ENCODE data around the gene TSPAN18.

The TSPAN18 gene

DNA sequence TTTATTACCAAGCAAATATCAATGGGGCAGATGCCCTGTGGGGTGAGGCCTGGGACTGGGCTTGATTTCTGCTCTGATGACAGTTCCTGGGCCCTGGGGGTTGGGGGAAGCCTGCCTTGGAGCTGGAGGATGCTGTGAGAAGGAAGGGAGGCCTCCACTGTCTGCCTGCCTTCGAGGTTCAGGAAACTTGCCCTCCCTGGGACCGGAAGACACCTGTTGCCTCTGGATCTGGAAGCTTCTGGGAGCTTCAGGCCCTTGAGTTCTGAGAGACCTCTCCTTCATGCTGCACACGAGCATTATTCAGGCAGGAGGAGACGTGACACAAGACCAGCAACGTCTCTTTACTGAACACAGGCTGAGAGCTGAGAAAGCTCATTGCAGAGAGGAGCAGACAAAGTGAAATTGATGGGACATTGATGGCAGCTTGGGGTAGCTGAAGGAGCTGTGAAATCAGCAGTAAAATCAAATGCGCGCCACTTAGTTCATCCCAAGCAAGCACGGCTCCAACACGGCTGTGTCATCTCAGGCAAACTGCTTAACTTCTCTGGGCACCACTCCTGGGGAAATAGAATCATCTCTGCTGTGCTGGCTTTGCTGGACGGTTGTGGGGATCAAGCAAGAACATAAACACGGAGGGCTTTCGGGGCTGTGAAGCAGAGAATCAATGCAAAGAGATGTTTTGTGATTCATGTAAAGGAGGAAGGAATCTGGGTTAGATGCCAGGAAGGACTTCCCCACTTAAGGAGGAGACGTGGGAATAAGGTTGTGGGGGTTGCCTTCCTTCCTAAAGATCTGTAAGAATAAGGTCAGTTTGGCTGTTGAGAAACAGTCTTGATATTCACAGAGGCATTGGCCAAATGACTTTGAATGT is 159.4 kb downstream of the TSPAN18 start:
- DNase-seq = no peak
- in situ Hi-C loops (cut with MboI; ENCODE audit: low pct_unique_long_range_greater_than_20kb, low sequenced_read_pairs) = no loop called here

- in situ Hi-C loops (cut with MboI; ENCODE audit: low pct_unique_long_range_greater_than_20kb, low sequenced_read_pairs) = no loop called here
Measured at GRCh38 chr11:44886790-44887140, 160.0 kb downstream of the TSPAN18 start.

GRCh38 chr11:44887636-44888035 is 160.9 kb downstream of the TSPAN18 start:
- in situ Hi-C loops (cut with MboI; ENCODE audit: low pct_unique_long_range_greater_than_20kb, low sequenced_read_pairs) = no loop called here
- no peak for DNase-seq

More at GRCh38 chr11:44886790-44887140, 160.0 kb downstream of the TSPAN18 start:
- no peak for DNase-seq

DNA sequence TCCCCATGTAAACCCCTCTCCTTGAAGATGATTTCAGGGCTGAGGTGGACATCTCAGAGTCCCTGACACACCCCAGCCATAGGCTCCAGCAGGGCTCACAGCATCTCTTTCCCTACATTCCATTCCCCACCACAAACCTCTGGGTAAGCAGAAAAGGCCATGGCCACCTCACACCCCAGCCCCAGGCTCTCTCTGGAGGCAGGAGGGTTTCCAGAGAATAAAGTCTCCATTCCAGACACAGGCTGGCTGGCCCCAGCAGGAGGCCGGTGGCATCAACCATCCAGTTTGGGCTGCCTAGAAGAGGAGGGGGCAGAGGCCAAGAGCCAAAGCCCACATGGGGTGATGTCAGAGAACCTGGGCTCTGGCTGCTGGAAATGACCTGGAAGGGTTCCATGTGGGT is 162.5 kb downstream of the TSPAN18 start:
- in situ Hi-C loops (cut with MboI; ENCODE audit: low pct_unique_long_range_greater_than_20kb, low sequenced_read_pairs) = no loop called here
- DNase-seq = no peak

- in situ Hi-C loops (cut with MboI; ENCODE audit: low pct_unique_long_range_greater_than_20kb, low sequenced_read_pairs) = no loop called here
- DNase-seq = no peak
Measured at GRCh38 chr11:44892843-44893242, 166.1 kb downstream of the TSPAN18 start.

DNA sequence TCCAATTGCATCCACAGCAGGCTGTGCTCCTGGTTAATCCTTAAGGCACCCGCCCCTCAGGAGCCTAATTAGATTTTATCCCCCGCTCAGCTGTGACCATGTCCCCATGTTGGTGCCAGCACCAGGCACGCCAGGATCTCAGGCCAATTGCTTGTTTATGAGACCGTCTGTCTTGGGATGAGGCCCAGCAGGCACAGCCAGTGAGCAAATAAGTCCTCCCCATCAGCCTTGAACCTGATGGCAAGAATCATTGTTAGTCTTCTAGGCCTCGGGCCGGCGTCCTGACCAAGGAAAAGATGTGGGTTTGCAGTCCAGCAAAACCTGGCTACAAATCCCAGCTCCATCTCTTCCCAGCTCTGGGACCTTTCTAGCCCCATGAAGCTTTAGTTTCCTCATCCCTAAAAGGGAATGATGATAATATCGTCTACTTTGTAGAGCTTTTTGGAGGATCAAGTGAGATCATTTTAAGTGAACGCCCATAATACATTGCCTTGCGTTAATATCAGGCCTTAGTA is 166.6 kb downstream of the TSPAN18 start:
- no peak for DNase-seq
- in situ Hi-C loops (cut with MboI; ENCODE audit: low pct_unique_long_range_greater_than_20kb, low sequenced_read_pairs) = no loop called here

- in situ Hi-C loops (cut with MboI; ENCODE audit: low pct_unique_long_range_greater_than_20kb, low sequenced_read_pairs) = no loop called here
- DNase-seq = peak; percentile 64
Measured at GRCh38 chr11:44893846-44894617, 167.3 kb downstream of the TSPAN18 start.

DNA sequence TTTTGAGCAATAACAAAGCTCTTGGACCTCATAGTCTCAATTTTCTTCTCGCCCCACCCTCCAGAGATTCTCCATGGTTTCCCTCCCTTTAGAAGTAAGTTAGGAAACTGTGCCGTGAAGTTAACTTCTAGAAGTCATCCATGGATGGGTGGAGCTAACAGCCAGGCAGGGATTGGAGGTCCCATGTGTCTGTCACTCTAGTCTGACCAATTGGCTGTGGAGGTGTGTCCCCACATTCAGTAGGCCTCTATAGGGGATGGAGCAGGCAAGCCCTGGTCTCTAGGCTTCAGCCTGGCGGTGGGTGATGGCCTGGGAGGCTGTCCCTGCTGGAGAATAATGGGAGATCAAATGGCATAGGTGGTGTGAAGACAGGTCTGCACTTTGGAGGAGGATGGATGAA is 173.2 kb downstream of the TSPAN18 start:
- in situ Hi-C loops (cut with MboI; ENCODE audit: low pct_unique_long_range_greater_than_20kb, low sequenced_read_pairs) = no loop called here
- peak; percentile 40 for DNase-seq

DNA sequence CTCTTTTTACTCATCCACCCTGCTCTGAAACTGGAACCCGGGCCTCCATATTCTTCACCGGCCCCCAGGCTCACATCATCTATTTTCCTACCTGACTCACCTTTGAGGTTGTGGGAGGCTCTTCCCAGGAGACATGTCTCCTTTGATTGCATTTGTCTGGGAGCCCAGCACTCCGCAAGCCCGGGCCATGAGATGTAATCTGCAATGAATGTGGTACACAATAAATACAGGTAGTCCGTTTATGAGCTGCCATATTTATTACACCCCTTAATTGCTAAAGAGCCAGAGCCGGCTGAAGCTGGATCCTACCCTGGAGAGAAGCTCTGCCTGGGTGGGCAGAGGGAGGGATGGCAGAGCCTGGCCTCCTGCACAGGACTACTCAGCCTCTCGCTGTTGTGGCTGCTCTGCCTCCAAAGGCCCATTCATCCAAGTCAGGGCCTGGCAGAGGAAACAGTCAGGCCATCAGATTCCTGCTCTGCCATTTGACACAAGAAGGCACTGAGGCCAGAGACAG is 174.4 kb downstream of the TSPAN18 start:
- in situ Hi-C loops (cut with MboI; ENCODE audit: low pct_unique_long_range_greater_than_20kb, low sequenced_read_pairs) = no loop called here
- DNase-seq = no peak

DNA sequence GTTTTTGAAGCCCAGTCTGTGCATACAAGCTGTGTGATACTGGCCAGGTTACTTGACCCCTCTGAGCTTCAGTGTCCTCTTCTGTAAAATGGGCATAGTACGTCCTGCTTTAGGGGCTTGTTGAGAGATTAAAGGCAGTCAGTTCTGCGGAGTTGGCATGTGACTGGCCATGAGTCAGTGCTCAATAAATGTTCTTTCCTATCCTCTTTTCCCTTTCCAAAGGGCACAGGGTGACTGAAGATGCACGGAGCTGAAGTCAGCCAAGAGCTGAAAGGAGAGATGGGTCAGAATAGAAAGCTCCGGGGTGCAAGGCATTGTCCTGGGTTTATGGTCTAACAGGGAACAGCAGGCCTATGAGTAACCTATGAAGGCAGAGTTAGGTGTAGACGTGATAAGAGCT is 175.0 kb downstream of the TSPAN18 start:
- in situ Hi-C loops (cut with MboI; ENCODE audit: low pct_unique_long_range_greater_than_20kb, low sequenced_read_pairs) = no loop called here
- no peak for DNase-seq

DNA sequence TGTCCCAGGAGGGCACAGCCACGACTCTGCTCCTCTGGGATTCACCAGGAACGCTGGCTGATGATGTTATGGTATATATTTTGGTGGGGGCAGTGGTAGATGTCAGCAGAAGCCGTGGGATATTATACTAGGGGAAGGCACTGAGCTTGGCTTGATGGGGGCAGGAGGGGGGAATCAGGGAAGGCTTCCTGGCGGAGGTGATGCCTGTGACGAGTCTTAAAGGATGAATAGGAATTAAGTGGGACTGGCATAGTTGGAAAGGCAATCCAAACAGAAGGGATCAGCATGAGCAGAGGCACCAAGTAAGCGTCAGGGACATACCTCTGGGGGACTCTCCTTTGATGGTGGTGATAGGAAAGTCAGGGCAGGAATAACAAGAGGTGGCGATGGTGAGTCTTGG is 176.3 kb downstream of the TSPAN18 start:
- in situ Hi-C loops (cut with MboI; ENCODE audit: low pct_unique_long_range_greater_than_20kb, low sequenced_read_pairs) = no loop called here
- no peak for DNase-seq

DNA sequence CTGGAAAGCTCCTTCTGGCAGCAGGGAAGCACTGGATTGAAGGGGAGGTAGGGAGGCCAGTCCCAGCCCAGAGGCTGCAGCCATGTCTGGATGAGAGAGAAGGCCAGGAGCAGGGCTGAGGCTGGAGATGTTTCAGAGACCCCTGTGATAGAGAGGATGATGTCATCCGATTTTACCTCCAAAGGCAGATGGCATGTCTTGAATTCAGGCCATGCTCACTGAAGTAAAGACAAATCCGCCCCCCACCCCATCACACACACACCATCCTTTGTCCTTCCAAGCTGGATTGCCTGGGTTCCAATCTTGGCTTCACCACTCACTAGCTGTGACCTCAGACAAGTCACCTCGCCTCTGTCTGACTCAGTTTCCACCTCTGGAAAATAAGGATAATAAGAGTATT is 176.8 kb downstream of the TSPAN18 start:
- DNase-seq = no peak
- in situ Hi-C loops (cut with MboI; ENCODE audit: low pct_unique_long_range_greater_than_20kb, low sequenced_read_pairs) = no loop called here

DNA sequence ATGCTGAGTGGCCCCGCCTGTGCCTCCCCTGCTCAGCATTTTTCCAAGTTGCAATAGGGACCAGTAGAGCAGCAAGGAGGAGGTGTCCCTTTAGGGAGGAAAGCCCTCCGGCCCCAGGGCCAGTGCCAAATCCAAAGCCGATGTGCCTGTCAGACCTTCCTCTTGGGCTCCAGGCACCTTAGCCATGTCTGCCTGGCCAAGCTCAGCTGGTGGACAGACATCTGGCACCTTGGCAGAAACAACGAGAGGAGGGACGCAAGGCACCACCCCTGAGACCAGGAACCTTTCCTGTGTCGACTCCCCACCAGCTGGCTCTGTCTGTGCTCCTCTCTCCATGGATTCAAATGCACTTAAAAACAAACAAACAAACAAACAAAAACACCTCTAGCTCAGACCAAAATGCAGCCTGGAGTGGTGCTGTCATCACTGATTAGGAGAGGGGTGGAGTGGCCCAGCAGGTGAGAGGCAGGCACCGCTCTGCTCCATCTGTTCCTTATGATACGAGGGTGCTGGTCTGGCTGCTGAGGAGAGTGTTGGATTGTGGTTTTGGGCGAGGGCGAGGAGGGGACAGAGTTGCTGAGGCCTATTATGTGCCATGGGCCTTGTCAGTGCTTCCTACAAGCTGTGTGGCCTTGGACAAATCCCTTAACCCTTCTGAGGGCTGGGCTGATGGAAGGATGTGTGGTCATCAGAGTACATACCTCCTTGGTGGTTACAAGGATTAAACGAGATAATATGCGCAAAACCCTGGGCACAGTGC is 177.7 kb downstream of the TSPAN18 start:
- in situ Hi-C loops (cut with MboI; ENCODE audit: low pct_unique_long_range_greater_than_20kb, low sequenced_read_pairs) = no loop called here
- no peak for DNase-seq

GRCh38 chr11:44905131-44905866 is 178.5 kb downstream of the TSPAN18 start:
- in situ Hi-C loops (cut with MboI; ENCODE audit: low pct_unique_long_range_greater_than_20kb, low sequenced_read_pairs) = no loop called here
- DNase-seq = no peak

DNA sequence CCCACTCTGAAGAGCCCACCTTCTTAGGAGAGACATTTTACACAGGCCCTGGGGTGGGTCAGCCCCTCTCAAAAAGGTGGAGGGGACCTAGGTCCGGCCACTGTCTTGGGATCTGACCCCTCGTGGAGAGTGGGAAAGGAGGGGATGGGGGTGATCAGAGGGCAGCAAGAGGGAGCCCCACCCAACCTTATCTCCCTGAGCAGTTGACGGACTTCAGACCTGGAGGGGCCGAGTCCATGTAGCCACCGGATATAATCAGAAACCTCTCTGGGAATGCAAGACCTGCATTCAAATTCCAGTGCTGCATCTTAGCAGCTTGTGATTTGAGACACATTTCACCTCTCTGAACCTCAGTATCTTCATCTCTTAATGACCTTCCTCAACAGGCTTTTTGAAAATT is 179.9 kb downstream of the TSPAN18 start:
- in situ Hi-C loops (cut with MboI; ENCODE audit: low pct_unique_long_range_greater_than_20kb, low sequenced_read_pairs) = no loop called here
- DNase-seq = no peak

DNA sequence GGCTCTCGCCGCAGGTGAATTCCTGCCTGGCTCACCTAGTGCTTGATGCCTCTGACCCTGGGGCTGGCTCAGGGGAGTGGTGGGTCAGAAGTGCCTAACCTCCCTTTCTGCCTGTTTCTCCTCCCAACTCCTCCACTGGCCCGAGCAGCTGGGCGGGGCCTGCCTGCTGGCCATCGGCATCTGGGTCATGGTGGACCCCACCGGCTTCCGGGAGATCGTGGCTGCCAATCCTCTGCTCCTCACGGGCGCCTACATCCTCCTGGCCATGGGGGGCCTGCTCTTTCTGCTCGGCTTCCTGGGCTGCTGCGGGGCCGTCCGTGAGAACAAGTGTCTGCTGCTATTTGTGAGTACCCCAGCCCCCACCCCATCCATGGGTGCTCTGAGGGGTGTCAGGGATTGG is 182.8 kb downstream of the TSPAN18 start:
- no peak for DNase-seq
- in situ Hi-C loops (cut with MboI; ENCODE audit: low pct_unique_long_range_greater_than_20kb, low sequenced_read_pairs) = no loop called here

DNA sequence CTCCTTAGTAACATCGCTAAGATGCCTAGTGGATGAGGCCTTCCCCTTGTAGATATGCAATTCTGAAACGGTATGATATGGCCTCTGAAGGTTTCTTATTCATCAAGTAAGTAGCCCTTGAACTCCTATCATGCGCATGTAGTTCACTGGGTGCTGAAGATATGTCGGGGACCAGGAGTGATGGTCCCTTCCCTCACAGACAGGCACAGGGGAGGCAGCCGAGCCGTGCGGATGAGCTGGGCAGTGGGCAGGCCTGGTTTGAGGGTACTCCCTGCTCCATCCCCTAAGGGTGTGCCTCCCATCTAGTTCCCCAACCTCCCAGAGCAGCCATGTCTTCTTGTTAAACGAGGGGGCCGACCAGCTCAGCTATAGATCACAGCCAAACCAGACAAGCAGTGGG is 183.8 kb downstream of the TSPAN18 start:
- DNase-seq = no peak
- in situ Hi-C loops (cut with MboI; ENCODE audit: low pct_unique_long_range_greater_than_20kb, low sequenced_read_pairs) = loop anchor here (10.0 kb wide), 1 partner anchor 286 kb away; no protein-coding TSS in a partner anchor

DNA sequence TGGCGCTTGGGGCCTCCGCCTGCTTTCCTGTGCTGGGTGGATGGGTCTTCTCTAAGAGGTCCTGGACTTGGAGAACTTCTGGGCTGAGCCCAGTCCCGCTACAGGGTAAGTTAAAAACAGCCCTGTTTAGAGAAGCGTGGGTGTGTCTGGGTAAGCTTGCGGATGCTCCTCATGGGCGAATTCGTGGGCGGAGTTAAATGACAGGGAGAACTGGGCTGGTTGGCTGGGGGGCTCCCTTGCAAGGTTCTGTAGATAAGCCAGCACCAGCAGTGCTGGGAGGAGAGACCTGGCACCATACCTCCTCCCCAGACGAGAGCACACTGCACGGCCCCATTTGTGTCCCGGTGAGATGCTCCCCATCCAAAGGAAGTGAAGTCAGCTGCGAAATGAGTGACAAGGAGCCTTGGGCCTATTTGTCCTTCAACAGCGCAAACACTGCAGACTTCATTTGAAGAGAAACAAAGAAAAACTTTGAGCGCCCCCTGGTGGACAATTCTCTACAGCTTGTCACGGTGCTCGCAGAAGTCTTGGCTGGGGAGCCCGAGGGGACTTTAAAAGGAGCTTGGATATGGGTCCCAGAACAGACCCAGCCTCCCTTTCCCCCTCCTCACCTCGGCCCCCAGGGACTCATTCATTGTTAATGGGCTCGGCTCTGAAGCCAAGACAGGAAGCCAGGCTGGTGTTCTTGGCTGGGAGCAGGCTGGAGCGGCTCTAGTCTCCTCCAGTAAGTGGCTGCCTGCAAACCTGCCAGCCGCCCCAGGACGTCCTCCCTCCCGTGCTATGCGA is 184.5 kb downstream of the TSPAN18 start:
- peak; percentile 77 for DNase-seq
- in situ Hi-C loops (cut with MboI; ENCODE audit: low pct_unique_long_range_greater_than_20kb, low sequenced_read_pairs) = loop anchor here (10.0 kb wide), 1 partner anchor 286 kb away; no protein-coding TSS in a partner anchor
